NOMO-1 (cell line): ENCODE measurements around the gene TEX35.
"Not testable (repeated sequence)": the region's sequence is repeated elsewhere in the genome, so short reads cannot be mapped to it uniquely, and the experiment has no call there.

Experiments
- DNase-seq, 2 experiments: peaks; one replicate each; lab custom pipeline; 2025; ENCODE audit not compliant: unreplicated experiment in 2 of 2; lab: John Stamatoyannopoulos, UW

Gene TEX35

DNA sequence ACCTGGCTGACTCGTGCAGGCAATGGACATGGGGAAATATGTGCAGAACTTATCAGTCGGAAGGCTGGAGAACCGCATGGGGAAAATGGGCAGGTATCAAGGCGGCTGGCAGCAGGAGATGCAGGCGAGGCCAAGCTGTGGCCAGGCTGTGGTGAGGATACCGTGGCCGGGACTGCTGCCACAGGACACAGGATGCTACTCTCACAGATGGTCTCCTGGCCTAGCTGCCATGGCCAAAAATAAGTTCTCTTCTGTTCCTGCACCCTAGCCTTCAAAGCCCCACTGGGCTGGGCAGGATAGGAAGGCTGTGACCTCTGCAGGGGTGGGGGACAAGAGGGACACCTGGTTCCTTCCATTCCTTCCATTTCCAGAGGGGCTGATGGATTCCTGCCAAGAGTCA is 26.4 kb downstream of the TEX35 start:
- DNase-seq = no peak

DNA sequence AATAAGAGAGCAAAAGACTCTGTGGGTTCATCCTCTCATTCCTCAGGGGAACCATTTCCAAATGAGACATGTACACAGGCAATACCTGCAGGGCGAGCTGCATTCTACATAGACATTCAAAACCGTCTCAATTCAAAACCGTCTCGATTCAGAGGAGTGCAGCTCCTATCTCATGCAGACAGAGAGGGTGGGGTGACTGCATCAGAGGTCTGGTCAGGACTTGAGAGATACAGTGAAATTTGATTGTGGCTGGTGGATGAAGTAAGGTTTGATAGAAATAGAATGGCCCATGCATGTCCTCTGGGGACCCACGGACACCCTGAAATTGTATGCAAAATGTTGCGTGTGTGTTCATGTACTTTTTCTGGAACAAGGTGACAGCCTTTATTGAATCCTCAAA is 27.3 kb downstream of the TEX35 start:
- DNase-seq = no peak

DNA sequence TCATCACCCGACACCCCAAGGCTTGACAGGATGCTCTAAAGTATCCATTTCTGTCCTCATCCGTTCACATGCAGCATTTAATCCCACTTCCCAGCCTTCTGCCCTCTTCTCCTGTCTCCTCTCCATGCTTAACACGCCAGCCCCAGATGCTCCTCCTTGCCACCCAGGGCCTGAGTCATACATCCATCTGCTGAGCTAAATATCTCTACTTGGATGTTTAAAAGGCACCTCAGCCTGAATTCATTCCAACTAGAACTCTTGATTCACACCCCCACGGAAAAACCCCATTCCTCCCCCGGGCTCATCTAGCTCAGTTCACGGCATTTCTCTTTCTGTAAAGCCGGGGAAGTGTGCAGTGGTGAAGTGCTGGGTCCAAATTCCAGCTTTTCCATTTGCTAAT is 27.7 kb downstream of the TEX35 start:
- DNase-seq = no peak

DNA sequence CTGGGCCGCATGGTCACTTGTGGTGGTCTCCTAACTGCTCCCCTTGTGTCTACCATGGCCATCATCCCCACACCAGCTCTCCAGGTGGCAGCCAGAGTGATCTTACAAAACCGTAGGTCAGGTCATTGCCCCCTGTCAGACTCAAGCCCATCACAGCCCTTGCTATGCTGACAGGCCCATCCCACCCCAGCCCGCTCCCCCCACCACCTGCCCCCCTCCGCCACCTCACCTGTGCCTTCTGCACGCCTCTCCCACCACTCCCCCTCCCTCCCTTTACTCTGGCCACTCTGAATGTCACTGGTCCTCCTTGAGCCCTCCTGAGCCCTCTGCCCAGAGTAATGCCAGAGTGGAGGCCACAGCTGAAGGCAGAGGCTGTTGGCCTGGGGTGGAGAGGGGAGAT is 28.5 kb downstream of the TEX35 start:
- no peak for DNase-seq

DNA sequence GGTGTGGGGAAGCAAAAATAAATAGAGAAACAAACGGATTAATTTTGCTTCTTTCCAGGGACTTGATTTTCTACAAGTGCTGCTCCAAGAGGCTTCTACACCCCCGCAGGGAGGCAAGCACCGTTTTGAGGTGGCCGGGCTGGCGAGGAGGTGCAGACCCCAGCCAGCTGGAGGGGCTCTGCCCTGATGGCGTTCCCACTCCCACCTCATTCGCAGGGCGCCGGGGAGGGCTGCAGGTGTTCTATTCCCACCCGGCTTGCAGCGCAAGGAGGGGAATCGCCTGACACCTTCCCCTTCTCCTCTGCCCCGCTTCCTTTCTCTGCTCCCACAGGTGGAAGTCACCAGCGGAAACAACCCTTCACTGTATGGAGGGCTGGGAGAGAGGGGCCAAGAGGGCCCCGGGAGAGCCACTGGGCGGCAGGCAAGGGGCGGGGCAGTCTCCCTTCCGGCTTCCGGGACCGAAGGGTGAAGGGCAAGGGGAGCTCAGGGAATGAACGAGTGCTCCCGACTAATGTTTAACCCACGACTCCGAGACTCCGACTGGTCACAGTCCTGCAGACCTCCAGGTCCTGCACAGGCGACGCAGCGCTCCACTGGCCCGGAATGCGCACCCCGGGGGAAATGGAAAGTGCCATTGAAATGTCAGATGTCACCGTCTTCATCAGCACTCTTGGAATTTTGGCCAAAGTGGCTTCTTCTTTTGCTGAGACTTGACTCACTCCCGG is 29.1 kb downstream of the TEX35 start:
- DNase-seq = peak; percentile 9 to 20

DNA sequence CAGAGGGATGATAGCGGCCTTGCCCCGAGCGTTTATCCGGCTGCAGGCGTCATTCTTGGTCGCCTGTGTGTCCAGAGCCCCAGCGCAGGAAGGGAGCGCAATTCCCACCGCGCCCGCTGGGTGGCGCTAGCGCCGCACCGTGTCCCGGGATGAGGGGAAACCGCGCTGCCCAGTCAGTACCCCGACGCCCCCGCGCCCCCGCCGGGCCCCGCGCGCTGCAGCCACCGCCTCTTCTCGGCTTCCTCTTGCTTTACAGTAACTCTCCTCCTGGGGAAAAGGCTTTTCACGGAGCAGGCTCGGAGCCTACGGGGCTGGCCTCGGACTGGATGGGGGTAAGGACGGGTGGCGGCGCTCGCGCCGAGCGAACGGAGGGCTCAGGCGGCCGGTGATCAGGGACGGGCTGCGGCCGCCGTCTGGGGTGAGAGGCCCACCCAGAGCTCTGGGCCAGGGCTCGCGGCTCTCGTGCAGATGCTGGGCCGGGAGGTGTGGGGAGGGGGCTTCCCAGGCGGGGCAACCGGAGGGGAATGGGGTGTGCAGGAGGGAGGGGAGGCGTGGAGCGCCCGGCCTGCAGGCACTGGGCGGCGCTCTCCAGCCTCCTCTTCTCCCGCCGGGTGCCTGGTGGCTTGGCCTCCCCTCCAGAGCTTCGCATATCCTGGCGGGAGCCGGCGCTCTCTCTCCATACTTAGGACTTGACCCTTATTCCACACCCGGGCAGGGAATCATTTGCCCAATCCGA is 29.8 kb downstream of the TEX35 start:
- DNase-seq = peak; percentile 70 to 76

DNA sequence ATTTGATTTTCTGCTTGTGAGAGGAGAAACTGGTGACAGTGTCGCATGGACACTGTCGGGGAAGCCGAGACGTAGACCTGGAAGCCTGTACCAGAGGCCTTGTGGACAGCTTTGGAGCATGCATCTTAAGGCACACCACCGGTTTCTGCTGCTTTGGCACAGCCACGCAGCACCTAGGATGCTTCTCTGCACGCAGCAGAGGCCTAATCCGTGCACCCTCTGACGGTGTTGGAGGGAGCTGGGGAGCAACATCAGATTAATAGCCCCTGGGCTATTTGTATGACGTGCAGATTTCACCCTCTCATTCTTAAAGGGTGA is 30.3 kb downstream of the TEX35 start:
- peak; percentile 24 to 31 for DNase-seq

DNA sequence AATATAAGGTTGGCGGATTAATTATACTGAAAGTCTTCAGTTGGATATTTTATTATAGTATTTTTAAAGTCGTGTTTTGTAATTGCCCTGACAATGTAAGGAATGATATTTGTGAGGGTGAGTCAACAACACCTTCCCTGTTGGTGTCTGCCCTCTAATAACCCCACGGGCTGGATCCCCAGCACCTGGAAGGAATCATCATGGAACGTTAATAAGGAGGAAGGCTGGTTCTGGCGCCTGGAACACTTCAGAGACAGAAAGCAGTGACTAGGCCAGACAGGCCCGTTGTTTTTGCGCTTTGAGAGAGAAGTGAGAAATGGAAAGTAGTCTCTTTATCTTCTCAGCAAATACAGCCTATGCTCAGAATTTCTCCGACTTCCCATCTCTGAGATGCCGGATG is 31.6 kb downstream of the TEX35 start:
- no peak for DNase-seq

DNA sequence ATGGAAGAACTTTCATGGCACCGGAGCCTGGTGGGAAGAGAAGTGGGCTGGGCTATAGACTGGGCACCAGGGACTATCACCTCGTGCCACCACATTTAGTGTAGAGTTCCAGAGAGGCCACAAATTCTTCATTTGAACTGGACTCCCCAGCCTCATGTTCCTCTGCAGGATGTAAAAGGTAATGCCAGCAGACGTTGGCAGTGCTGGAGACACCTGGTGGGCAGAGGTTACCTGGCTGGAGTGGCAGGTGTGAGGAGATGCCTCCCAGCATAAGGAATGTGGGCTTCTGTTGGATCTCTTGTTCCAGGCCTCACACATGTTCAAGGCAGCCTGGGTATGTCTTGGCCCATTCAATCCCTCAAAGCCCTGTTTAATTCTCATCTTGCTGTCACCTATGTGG is 35.2 kb downstream of the TEX35 start:
- DNase-seq = no peak

DNA sequence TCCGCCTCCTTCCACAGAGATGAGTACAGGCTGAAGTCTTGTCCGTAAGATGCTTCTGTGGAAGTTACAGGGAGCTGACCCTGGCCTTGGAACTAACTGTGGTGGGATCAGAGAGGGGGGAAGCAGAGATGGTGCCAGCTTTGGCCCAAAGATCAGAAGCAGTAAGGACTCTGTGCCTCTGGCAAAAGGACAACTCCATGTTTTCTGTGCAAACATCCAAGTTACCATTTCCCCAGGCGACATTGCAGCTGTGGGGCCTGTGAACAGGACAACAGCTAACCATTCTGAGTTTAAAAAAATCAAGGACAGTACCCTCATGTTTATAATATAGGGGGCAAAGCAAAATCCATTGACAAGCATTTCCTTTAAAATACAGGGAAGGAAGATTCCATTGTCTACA is 38.4 kb downstream of the TEX35 start:
- DNase-seq = no peak

DNA sequence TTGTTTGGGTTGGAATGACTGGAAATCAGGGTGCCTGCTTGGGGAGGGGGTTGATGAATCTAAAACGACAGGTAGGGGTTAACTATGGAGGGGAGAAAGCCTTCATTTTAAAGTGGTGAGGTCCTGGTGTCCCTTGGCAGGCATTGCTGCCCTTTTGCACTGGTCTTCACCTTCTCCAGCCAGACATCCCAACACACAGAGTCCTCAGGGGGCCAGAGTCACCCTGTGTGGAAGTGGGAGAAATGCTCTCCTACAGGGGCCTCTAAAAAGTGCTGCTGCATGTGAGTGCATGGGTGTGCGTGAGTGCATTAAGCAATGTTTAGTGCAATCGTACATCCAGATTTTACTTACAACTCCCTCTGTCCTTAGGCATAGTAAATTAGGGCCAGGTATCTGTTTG is 39.0 kb downstream of the TEX35 start:
- DNase-seq = no peak

DNA sequence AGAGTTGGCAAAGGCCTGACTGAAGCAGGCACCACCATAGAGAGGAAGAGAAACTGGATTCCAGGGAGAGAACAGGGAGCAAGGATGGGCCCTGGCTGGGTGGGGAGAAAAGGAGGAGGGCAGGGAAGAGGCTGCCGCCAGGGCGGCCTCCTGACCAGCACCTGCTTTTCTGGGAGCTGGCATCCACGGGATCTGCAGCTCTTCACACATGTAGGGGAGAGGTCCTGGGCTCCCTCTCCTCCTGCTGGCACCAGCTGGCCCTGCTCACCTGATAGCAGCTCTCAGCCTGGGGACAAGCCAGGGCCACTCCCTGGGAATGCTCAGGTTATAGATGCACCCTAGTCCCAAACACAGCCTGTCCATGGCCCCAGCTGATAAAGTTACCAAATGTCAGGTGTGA is 39.9 kb downstream of the TEX35 start:
- no peak for DNase-seq

DNA sequence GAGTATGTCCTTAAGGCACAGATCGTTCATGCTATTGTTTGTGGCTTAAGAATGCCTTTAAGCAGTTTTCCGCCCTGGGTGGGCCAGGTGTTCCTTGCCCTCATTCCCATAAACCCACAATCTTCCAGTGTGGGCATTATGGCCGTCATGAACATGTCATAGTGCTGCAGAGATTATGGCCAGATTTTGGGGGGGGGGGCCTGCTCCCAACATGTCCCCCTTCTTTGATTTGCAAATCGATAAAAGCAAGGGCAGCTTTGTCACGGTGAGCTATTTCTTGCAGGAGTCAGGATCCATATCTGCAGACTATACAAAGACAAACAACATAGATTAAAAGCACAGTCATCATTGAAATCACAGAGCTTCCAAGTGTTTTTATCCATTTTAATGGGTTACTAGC is 41.4 kb downstream of the TEX35 start:
- not testable (repeated sequence) for DNase-seq

DNA sequence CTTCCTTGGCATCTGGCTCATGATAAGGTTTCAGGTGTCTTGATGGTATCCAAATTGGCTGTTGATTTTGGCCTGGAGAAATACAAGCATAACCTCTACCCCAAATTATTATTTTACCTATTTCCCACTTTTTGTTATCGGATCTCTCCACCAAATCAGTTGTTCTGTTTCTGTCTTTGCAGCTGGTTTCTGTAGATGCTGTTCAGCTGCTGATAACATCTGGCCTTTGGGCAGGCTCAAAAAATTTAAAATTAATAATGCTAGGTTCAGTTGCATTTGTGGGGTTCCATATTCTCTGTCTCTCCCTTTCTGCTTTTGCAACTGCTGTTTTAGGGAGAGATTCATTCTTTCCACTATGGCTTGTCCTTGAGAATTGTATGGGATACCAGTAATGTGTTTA is 42.7 kb downstream of the TEX35 start:
- DNase-seq = not testable (repeated sequence)

DNA sequence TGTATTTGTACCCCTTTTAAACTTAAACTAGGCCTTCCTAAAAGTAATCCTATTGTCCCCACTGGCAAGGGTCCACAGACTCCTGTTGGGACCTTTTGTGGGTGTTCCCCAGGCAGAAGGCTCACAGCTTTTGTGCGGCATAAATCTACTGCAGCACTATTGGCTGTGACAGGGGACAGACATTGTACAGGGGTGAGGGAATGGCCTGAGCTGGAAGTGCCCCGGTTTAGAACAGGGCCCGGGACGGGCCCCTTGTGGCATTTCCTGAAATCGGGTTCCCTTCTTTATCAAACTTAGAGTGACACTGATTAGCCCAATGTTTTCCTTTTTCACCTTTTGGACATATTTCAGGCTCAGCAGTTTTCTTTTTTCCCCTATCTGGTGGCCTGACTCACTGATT is 45.9 kb downstream of the TEX35 start:
- DNase-seq = not testable (repeated sequence)

DNA sequence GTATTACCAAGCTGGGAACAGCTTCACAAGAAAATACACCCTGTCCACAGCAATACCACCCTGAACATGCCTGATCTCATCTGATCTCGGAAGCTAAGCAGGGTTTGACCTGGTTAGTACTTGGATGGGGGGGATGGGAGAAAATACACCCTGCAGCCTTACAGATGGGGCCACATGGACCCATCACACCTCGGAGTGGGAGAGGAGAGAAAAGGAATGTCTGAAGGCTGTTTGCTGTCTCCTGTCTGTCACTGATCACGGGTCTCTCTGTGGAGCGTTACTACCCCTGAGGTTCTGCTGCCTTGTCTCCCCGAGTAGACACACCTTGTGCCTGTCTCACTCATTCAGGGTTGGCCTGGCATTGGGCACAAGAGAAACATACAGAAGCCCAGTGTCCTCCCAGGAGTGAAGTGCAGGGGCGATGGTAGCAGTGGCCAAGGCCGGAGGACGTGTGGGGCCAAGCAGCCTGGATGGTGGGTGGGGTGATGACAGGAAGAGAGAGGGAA is 48.0 kb downstream of the TEX35 start:
- DNase-seq = no peak

DNA sequence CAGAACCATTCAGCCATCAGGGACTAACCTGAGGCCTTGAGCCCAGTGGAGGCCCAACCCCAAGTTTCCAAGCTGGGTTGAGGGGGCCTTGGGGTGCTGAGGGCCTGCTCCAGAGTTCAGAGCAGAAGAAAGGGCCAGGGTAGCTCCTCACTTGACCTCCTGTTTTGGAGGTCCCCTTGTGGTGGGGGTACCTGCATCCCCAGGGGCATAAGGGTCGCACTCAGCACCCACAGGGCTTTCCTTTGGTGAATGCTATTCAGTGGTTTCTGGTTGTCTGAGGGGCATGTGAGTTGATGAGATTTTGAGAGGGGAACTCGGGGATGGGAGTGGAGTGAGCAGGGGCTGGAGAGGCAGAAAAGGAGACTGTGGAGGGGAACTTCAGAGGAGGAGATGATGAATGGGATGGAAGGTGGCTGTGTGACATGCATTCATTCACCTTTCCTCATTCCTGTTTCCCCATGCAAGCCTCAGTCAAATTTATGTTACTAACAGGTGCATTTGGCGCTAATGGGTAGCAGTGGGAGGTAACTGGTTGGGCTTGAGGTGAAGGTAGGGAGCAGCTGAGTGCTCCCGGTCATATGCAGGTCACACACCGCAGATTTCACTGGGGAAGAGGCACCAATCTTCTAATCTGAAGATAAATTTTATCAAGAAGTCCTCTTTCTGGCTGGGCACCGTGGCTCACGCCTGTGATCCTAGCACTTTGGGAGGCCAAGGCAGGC is 50.4 kb downstream of the TEX35 start:
- no peak for DNase-seq

DNA sequence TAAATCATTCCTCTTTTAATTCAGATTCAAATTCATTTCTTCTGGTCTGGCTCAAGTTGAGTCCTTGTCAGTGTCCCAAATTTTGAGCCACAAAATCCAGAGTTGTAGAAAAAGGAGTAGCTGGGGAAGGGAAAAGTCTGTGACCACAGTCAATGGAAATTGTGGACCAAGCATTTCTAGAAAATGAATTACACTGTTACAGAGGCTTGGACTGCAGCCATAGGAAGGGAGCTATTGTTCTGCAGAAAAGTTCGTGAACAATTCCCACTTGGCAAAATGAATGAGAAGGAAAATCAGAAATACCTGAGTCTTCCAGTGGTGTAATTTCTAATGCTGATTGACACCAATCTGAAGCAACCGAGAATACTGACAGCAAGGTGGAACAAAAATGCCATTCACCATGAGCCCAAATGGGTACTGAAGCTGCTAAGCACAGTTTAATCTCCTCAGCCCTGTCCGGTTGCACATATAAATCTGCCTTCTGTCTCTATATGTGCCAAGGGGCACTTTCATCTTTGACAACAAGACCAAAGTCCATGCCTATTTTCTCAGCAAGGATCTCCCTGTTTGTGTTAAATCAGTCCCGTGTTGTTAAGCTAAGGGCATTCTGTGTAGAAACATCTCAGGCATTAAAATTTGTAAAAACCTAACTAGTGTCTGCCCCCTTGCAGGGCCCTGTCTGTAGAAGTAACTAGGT is 51.3 kb downstream of the TEX35 start:
- DNase-seq = no peak

DNA sequence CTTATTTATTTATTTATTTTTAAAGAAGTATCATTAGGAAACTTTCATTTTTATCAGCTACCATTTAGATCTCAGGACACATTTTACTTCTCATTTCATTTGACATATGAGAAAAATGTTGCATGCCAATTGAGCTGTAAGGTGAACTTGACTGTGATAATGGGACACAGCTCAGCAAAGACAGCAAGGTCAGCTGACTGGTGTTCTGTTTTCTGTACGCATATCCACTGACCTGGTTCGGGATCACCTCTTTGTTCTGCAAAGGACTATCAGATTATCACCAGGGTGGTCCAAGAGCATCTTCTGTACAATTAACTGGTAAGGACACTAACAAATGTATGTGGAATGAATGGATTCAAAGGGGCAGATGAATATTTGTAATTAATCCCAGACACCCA is 51.9 kb downstream of the TEX35 start:
- DNase-seq = no peak

DNA sequence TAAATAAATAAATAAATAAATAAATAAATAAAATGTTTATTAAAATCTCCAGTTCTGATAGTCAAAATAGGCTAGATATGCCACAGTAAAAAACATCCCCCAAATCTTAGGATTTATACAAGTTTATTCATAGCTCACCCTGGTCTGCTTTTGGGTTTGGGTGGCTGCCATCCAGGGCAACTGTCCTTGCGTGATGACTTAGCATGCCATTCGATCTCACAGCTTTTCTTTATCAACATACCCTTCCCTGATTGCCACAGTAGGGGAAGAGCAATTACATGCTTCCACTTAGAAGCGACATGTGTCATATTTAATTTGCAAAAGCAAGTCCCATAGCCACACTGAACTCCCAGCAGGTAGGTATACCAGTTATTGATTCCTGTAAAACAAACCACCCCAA is 52.7 kb downstream of the TEX35 start:
- DNase-seq = no peak

DNA sequence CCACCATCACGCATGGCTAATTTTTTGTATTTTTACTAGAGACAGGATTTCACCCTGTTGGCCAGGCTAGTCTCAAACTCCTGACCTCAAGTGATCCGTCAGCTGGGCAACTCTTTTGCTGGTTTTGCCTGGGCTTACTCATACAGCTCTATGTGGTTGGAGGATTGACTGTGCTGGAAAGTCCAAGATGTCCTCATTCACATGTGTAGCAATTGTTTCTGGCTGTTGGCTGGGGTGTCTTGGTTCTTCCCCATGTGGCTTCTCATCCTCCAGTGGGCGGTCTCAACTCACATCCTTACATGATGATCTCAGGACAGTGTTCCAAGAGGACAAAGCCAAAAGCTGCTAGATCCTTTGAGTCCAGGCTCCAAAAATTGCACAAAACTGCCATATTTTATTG is 53.3 kb downstream of the TEX35 start:
- DNase-seq = no peak
